ENCODE results near the gene PODN.

GRCh38 chr1:53107090-53107489 is 45.1 kb downstream of the PODN start:
- no peak for TF ChIP-seq CTCF (IDR thresholded peaks at IDR 0.05)
- no peak for TF ChIP-seq POLR2AphosphoS5 (IDR thresholded peaks at IDR 0.05)
- TF ChIP-seq EP300 (IDR thresholded peaks at IDR 0.05) = no peak
- TF ChIP-seq POLR2A (IDR thresholded peaks at IDR 0.05) = no peak
